ENCODE results near the gene NOP53. TPM values are rescaled to one million over a fixed set of nuclear protein-coding genes. Genes with fewer than 3 reads are reported as not detected.

NOP53 gene
- total and polyA plus RNA-seq, 2 experiments from 2014 or later = 167 to 192 TPM

DNA sequence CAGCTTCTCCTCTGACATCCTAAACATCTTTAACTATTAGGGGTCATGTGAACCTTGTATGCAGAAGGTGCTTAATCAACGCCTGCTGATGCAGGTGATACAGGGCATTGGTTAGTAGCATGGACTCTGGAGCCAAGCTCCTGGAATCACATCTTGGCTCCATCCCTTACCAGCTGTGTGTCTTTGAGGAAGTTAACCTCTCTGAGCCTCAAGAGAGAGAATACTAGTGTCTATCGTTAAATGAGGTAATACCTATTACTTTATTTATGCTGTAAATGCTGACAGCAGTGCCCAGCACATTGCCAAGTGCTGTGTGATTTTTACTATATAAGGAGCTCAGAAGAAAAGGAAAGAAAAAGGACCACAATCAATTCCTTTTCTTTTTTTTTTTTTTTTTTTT, 22.0 kb downstream of the NOP53 start (continued):
- TF ChIP-seq, protein P1, sequence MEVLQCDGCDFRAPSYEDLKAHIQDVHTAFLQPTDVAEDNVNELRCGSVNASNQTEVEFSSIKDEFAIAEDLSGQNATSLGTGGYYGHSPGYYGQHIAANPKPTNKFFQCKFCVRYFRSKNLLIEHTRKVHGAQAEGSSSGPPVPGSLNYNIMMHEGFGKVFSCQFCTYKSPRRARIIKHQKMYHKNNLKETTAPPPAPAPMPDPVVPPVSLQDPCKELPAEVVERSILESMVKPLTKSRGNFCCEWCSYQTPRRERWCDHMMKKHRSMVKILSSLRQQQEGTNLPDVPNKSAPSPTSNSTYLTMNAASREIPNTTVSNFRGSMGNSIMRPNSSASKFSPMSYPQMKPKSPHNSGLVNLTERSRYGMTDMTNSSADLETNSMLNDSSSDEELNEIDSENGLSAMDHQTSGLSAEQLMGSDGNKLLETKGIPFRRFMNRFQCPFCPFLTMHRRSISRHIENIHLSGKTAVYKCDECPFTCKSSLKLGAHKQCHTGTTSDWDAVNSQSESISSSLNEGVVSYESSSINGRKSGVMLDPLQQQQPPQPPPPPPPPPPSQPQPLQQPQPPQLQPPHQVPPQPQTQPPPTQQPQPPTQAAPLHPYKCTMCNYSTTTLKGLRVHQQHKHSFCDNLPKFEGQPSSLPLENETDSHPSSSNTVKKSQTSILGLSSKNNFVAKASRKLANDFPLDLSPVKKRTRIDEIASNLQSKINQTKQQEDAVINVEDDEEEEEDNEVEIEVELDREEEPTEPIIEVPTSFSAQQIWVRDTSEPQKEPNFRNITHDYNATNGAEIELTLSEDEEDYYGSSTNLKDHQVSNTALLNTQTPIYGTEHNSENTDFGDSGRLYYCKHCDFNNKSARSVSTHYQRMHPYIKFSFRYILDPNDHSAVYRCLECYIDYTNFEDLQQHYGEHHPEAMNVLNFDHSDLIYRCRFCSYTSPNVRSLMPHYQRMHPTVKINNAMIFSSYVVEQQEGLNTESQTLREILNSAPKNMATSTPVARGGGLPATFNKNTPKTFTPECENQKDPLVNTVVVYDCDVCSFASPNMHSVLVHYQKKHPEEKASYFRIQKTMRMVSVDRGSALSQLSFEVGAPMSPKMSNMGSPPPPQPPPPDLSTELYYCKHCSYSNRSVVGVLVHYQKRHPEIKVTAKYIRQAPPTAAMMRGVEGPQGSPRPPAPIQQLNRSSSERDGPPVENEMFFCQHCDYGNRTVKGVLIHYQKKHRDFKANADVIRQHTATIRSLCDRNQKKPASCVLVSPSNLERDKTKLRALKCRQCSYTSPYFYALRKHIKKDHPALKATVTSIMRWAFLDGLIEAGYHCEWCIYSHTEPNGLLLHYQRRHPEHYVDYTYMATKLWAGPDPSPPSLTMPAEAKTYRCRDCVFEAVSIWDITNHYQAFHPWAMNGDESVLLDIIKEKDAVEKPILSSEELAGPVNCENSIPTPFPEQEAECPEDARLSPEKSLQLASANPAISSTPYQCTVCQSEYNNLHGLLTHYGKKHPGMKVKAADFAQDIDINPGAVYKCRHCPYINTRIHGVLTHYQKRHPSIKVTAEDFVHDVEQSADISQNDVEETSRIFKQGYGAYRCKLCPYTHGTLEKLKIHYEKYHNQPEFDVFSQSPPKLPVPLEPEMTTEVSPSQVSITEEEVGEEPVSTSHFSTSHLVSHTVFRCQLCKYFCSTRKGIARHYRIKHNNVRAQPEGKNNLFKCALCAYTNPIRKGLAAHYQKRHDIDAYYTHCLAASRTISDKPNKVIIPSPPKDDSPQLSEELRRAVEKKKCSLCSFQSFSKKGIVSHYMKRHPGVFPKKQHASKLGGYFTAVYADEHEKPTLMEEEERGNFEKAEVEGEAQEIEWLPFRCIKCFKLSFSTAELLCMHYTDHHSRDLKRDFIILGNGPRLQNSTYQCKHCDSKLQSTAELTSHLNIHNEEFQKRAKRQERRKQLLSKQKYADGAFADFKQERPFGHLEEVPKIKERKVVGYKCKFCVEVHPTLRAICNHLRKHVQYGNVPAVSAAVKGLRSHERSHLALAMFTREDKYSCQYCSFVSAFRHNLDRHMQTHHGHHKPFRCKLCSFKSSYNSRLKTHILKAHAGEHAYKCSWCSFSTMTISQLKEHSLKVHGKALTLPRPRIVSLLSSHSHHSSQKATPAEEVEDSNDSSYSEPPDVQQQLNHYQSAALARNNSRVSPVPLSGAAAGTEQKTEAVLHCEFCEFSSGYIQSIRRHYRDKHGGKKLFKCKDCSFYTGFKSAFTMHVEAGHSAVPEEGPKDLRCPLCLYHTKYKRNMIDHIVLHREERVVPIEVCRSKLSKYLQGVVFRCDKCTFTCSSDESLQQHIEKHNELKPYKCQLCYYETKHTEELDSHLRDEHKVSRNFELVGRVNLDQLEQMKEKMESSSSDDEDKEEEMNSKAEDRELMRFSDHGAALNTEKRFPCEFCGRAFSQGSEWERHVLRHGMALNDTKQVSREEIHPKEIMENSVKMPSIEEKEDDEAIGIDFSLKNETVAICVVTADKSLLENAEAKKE (CRISPR knock-in tag; IDR thresholded peaks at IDR 0.05) = no peak
- TF ChIP-seq ZNF331 (CRISPR knock-in tag; IDR thresholded peaks at IDR 0.05; ENCODE audit: low read depth) (no peak), STAT1 (IDR thresholded peaks at IDR 0.05; ENCODE audit: unreplicated experiment) (no peak)

DNA sequence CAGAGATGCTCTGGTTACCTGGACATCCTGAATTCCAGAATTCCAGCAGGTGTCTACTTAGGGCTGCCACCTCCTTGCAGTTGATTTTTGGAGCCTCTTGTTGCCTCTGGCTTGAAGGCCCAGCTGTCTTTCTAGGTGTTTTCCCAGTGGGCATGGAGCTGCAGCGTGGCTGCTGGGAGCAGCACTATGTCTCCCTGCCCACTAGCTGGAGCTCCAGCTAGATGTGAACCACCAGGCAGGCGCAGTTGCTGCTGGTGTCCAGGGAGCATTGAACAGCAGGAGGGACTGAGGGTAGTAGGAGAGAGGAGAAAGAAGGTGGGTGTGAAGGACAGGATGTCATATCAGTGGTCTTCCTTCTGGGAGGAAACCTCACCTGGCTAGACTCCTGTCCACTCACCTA, 23.3 kb downstream of the NOP53 start:
- Histone ChIP-seq H3F3A (replicated peaks; ENCODE audit: low read depth) (no peaks in the 10 kb centered on the region), H3K4me2 (no peak overlapping the region), H3K27ac (ENCODE audit: low read depth) (no peak overlapping the region), H2AFZ (no peak overlapping the region), H3K4me3 (no peak overlapping the region), H3K79me2 (replicated peaks; ENCODE audit: insufficient read depth) (no peaks in the 10 kb centered on the region), H3K4me1 (ENCODE audit: insufficient read depth) (no peaks in the 10 kb centered on the region; the same call in 1 of the 2 replicates), H3K36me3 (ENCODE audit: insufficient read depth) (no peaks in the 10 kb centered on the region), H3K27me3 (ENCODE audit: insufficient read depth) (no peaks in the 10 kb centered on the region), H3K9me2 (ENCODE audit: insufficient read depth) (peaks cover 3% of the 10 kb centered on the region; the same call in 1 of the 2 replicates), H4K20me1 (replicated peaks; ENCODE audit: insufficient read depth) (no peaks in the 10 kb centered on the region)
- Mint-ChIP-seq H3K36me3 (ENCODE audit: low read depth) (no peaks in the 10 kb centered on the region), H3K9me3 (peaks cover 3% of the 10 kb centered on the region; the same call in 1 of the 3 replicates), H3K4me1 (peaks cover 22% of the 10 kb centered on the region), H3K27ac (no peak overlapping the region), H3K4me3 (no peak overlapping the region), H3K27me3 (ENCODE audit: insufficient read depth, low read depth, poor library complexity) (peaks cover 15% of the 10 kb centered on the region)
- DNase-seq (ENCODE audit: low spot score) = no peak
- ATAC-seq = no peak
- TF ChIP-seq, protein P1 (CRISPR knock-in tag; IDR thresholded peaks at IDR 0.05) = no peak
- TF ChIP-seq ETS1 (IDR thresholded peaks at IDR 0.05) = no peak
